Brain pericyte (primary cell): Measurements from ENCODE around the gene PPP6R1.
"Not testable (repeated sequence)": the region's sequence is repeated elsewhere in the genome, so short reads cannot be mapped to it uniquely, and the experiment has no call there.

Experiments
- DNase-seq: peaks from one replicate; pipeline ENCODE4 v3.0.0-alpha.2; 2012; ENCODE audit warnings: low read depth, low spot score

The PPP6R1 gene

DNA sequence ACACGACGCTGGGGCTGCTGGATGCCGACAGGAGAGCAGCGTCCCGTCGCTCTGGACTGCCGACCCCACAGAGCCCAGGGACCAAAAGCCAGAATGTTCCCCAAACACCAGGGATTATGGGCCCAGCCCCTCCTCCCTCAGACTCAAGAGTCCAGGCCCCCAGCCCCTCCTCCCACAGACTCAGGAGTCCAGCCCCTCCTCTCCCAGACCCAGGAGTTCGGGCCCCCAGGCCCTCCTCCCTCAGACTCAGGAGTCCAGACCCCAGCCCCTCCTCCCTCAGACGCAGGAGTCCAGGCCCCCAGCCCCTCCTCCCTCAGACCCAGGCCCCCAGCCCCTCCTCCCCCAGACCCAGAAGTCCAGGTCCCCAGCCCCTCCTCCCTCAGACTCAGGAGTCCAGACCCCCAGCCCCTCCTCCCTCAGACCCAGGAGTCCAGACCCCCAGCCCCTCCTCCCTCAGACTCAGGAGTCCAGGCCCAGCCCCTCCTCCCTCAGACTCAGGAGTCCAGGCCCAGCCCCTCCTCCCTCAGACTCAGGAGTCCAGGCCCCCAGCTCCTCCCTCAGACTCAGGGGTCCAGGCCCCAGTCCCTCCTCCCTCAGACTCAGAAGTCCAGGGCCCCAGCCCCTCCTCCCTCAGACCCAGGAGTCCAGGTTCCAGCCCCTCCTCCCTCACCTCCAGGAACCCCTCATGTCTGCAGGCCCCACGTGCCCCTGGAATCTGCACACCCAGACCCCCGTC, 34.0 kb downstream of the PPP6R1 start:
- not testable (repeated sequence) for DNase-seq

DNA sequence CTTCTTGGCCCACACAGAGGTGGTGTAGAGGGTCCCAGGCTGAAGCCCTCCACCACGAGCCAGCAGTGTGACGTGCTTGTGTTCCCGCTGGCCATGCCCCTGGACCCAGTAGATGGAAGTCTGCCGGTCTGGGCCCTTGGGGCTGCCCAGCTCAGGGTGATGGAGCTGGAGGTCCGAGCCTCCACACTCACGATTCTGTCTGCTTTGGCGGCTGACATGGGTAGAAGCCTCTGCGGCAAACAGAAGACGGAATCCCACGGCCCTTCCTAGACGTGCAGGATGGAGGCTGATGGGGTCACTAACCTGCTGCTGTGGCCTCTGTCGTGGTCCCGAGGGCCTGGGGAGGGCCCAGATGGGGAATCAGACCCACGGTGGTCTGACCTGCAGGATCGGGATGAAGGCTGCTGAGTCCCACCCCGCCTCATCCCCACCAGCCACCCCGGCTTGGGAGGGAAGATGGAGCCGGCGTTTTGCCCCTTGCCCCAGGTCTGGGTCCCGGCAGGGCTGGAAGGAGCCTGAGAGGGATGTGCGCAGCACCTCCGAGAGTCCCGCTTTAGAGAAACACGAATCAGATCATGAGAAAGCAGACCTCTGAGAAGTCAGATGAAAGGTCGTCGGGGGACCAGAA, 34.7 kb downstream of the PPP6R1 start:
- no peak for DNase-seq

GRCh38 chr19:55223291-55224037, 35.4 kb downstream of the PPP6R1 start:
- no peak for DNase-seq

DNA sequence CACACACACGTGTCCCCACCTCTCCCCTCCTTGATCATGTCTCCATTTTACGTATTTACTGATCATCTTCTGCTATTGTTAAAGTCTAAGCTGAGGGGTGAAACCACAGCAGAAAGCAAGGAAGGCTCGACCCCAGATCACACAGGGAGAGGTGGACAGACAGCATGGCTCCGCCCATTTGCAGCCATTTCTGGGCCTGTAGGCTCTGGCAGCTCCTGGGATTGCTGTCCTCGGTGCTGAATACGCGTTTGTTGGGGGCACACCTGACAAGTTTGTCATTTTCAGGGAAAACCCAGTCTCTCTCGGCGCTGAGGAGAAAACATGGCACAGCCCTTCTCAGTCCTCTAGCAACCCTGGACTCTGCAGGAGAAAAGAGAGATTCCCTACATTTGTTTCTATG, 38.3 kb downstream of the PPP6R1 start:
- no peak for DNase-seq

DNA sequence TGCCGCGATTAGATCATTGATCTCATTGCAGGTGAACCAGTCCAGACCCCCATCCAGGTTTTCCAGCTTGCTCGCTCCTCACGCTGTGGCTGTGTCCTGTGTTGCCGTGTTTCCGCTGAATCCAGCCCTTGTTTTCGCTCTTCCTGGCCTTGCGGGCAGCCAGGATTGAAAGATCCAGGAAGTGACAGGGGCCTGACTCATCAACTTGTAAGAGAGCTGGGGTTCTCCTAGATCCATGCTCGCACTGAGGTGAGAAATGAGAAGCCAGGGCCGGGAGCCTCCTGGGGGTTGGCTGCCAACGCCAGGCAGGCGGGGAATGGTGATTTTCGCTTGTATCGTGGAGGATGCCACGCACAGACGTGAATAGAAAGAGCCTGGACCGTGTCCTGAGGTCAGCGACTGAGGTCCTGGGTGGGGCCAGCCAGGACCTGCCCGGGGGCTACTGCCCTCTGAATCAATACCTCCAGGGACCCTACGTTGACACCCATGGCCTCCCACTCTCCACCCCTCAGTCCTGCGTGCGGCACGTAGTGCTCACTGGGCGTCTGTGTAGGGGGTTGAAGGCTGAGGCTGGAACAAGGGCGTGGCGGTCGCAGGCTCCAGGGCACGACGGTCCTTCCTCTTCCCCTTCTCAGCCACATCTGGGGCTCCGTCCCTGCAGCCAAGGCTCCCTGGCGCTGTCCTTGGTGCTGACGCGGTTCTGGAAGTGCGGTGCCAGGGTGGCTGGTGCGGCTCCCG, 42.2 kb downstream of the PPP6R1 start:
- DNase-seq = peak; percentile 93

DNA sequence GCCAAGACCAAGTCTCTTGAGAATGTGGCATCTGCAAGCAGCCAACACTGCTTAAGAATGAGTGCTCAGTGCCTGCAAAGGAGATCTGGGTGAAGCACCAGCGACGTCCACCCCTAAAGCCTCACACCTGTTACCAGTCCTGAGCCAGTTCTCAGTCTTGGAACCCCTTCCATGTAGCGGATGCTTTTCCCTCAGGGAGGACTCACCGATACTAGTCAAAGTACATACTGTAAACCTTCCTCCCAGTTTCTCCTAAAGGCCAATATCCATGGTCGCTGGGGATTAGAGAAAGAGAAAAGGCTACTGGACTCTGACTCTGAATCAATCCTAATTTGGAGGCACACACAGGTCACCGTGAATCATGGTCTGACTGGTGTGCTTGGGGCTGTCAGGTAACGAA, 45.3 kb downstream of the PPP6R1 start:
- DNase-seq = no peak

DNA sequence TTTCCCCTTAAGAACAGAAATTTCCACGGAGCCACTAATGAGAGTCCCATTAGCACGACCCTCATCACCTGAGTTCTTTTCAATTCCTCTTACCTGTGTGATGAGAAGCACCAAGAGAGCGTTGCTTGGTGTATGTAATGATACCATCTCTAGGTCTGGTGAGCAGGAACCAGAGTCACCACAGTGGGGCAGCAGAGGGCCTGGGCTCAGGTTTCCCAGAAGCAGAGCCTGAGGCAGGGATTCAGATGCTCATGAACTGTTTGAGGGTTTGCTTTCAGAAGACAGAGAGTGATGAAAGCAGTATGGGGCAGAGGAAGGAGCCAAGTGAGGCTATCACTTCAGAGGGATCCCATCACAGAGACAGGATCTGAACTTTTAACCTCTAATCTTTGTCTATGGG, 46.4 kb downstream of the PPP6R1 start:
- no peak for DNase-seq

GRCh38 chr19:55209693-55210472, 48.9 kb downstream of the PPP6R1 start:
- peak; percentile 39 for DNase-seq

- no peak for DNase-seq
Observed at GRCh38 chr19:55208880-55209692, 49.7 kb downstream of the PPP6R1 start, which contains the start of gene PTPRH. PTPRH (minus strand) TSS chr19:55209501; CDS start chr19:55209433, 68 bp downstream.

GRCh38 chr19:55206664-55207500, 51.9 kb downstream of the PPP6R1 start:
- DNase-seq = peak; percentile 75

DNA sequence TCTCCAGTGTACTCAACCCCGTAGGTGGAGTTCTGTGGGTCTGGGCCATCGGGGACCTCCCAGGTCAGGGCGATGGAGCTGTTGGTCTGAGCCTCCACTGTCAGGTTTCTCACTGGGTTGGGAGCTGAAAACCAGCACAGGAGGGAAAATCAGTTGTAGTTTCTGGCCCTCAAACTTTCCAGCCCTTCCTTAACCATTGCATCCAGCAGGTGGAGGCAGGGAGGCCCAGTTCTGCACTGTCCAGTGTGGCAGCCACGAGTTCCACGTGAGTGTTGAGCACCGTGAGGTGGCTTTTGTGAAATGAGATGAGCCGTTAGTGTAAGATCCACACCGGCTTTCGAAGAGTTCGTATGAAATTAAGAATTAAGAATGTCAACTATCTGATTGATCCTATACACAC, 56.6 kb downstream of the PPP6R1 start:
- not testable (repeated sequence) for DNase-seq

DNA sequence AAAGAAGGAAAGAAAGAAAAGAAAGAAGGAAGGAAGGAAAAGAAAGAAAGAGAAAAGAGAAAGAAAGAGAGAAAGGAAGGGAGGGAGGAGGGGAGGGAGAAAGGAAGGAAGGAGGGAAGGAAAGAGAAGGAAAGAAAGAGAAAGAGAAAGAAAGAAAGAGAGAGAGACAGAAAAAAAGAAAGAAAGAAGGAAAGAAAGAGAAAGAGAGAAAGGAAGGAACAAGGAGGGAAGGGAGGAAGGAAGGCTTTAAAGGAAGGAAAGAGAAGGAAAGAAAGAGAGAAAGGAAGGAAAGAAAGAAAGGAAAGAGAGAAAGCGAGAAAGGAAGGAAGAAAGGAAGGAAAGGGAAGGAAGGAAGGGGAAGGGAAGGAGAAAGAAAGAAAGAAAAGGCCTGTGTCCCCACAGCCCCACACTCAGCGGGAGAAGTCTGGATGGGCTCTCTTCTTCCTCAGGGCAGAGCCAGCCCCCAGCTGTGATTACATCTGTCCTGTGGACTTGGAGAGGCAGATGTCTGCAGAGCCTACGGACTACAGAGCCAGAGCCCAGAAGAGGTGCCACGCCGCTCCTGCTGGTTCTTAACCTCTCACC, 59.1 kb downstream of the PPP6R1 start:
- DNase-seq = no peak

DNA sequence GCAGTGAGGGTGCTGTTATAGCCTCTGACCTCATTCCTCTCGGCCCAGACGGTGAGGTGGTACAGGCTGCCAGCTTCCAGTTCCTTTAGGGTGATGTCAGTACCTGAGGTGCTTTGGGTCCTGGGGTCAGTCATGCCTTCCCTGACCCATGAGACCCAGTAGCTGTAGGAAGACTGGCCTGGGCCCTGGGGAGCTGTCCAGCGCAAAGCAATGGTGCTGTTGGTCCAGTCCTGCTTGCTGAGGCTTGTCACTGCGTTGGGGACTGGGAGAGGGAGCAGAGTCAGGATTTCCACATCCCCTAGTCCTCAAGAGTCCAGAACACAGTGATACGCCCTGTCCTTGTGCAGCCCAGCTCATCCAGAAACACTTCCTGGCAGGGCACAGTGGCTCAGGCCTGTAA, 60.2 kb downstream of the PPP6R1 start:
- no peak for DNase-seq

GRCh38 chr19:55197528-55197927, 61.3 kb downstream of the PPP6R1 start:
- no peak for DNase-seq

DNA sequence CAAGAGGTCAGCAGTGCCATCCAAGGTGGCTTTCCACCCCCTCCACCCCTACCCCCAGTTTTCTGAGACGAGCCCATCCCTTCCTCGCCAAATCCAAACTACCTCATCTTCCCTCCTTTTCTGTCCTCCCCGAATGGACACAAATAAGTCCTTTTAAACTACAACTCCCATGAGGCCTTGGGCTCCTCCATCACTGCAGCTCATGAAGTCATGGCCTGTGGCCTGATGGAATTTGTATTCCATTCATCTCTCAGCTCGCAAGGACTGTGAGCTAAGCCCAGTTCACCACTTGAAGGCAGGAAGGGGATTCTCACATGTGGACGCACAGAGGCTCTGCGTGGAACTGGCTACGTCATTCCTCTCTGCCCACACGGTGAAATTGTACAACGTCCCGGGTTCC, 62.0 kb downstream of the PPP6R1 start:
- DNase-seq = no peak

DNA sequence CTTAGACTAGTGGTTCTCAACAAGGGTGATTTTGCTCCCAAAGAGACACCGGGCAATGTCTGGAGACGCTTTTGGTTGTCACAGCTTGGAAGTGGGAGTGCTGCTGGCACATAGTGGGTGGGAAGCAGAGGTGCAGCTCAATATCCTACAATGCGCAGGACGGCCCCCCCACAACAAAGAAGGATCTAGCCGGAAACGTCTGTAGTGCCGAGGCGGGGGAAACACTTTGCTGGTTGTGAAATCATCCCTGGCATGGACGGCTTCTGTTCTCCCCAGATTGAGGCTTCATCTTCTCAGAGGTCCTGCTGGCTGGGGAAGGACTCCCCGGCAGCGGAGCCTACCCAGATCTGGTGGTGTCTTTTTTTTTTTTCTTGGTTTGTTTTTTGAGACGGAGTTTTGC, 65.3 kb downstream of the PPP6R1 start:
- DNase-seq = no peak

DNA sequence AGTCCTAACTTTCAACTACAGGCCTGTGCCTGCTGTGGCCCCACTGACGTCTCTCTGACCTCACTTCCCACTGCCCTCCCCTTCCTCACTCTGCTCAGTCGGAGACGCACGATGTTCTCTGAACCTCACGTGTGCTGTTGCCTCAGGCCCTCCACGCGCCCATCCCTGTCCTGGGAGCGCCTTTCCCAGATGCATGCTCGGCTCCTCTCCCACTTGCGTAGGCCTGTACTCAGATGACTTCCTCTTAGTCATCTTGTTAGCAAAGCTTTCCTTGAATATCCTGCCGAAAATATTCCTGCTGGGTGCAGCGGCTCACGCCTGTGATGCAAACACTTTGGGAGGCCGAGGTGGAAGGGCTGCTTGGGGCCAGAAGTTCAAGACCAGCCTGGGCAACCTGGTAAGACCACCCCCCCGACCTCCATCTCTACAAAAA, 69.4 kb downstream of the PPP6R1 start:
- peak; percentile 86 for DNase-seq

GRCh38 chr19:55188625-55189024, 70.2 kb downstream of the PPP6R1 start:
- no peak for DNase-seq

DNA sequence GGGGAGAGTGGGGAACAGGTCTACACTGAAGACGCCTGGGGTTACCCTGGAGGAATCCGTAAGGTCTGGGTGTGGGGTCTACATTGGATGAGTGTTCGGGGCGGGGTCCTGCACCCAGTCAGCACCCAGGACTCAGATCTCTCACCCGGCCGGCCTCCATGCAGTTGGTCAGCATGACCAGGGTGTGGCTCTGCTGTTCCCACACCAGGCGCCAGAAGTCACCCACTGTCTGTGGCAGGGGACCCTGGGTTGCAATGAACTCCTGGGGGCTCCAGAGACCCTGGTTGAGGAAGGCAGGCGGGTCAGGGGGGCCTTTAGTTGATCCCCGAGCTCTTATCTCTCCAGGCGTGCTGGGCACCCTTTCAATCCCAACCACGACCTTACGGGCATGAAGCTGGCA, 72.7 kb downstream of the PPP6R1 start:
- DNase-seq = no peak
